Measurements from ENCODE around the gene DUS2.
"Not testable (repeated sequence)": the region's sequence is repeated elsewhere in the genome, so short reads cannot be mapped to it uniquely, and the experiment has no call there.

The DUS2 gene

GRCh38 chr16:68091380-68092261 is 68.5 kb downstream of the DUS2 start:
- DNase-seq (ENCODE audit: low spot score): no peak

DNA sequence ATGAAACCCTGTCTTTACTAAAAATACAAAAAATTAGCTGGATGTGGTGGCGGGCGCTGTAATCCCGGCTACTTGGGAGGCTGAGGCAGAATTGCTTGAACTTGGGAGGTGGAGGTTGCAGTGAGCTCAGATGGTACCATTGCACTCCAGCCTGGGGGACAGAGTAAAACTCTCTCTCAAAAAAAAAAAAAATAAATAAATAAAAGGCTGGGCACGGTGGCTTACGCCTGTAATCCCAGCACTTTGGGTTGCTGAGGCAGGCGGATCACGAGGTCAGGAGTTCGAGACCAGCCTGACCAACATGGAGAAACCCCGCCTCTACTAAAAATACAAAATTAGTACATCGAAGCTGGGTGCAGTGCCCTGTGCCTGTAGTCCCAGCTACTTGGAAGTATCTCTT is 69.2 kb downstream of the DUS2 start:
- not testable (repeated sequence) for DNase-seq (ENCODE audit: low spot score)

DNA sequence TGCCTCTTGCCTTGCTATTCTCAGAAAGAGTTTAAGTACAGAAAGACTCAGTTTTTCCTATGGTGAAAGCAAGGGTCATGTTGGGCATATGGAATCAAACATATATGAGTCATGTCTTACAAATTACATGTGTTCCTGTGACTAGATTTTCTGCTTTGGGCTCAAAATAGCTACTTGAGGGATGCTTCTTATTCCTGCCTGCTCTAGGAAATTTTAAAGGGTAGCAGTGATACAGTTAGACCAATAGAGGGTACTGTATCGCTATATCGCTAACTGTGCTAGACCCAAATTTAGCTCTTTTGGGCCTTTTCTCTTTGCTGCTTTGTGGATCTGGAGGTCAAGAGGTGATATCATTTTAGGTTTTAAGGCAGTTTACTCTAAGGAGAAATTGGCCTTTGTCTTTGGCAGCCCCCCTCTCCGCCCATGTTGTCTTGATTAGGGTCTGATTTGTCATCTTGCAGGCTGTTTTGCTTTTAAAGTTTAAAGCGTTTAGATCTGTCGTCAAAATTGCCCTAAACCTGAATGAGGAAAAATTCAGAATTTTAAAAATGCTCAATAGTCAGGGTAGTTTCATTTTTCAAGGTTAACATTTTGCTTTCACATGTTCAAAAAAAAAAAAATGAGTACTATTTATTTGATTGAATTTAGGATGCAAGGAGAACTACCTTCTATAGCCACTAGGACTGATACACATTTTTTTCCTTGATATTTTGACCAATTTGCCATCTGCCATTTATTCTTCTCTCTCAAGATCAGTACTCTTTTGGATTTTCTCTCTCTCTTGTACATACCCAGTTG is 70.9 kb downstream of the DUS2 start:
- DNase-seq (ENCODE audit: low spot score): no peak

GRCh38 chr16:68094614-68094934 is 71.5 kb downstream of the DUS2 start:
- DNase-seq (ENCODE audit: low spot score): no peak

GRCh38 chr16:68096491-68096890 is 73.4 kb downstream of the DUS2 start:
- no peak for DNase-seq (ENCODE audit: low spot score)

DNA sequence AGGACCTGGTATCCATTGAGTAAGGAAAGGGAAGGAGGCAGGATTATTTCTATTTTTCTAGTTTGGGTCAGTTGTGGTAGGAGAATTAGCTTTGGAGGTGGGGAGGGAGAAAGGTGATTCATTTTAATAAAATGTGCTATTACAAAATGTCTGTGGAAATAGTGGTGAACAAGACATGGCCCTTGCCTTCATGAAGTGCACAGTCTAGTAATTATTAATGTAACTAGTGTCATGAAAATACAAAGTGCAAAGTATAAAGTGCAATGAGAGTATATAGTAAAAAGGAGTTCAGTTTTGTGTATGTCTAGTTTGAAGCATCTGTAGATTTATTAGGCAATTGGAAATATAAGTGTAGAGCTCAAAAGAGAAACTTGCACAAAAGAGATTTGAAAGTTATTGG is 74.0 kb downstream of the DUS2 start:
- DNase-seq (ENCODE audit: low spot score): no peak

DNA sequence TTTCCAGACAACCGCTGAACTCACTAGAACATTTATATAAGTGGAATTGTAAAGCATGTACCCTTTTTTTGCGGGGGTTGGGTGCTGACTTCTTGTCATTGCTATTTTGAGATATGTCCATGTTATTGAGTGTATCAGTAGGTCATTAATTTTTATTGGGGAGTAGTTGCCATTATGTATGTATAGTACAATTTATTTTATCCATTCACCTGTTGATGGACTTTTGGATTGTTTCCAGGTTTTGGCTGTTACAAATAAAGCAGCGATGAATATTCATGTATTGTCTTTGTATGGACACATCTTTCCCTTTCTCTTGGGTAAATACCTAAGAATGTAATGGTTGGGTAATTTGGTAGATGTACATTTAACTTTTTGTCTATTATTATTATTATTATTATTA is 74.8 kb downstream of the DUS2 start:
- DNase-seq (ENCODE audit: low spot score): no peak

DNA sequence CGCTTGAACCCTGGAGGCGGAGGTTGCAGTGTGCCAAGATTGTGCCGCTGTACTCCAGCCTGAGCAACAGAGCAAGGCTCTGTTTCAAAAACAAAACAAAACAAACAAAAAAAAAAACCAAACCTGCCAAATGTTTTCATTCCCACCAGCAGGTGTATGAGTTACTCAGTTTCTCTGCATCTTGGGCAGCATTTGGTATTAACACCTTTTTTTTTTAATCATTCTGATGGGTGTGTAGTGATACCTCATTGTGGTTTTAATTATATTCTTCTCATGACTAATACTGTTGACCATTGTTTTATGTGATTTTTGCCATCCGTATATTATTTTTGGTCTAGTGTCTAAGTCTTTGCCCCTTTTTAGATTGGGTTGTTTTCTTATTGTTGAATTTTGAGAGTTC is 77.4 kb downstream of the DUS2 start:
- no peak for DNase-seq (ENCODE audit: low spot score)

DNA sequence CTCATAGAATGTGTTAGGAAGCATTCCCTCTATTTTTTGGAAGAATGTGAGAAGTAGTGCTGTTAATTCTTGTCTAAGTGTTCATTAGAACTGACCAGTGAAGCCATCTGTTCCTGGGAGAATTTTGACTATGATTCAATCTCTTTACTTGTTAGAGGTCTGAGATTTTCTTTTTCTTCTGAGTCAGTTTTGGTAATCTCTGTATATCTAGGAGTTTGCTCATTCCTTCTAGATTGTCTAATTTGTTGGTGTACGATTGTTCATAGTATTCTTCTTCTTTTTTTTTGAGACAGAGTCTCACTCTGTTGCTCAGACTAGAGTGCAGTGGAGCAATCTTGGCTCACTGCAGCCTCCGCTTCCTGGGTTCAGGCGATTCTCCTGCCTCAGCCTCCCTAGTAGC is 82.5 kb downstream of the DUS2 start:
- no peak for DNase-seq (ENCODE audit: low spot score)

DNA sequence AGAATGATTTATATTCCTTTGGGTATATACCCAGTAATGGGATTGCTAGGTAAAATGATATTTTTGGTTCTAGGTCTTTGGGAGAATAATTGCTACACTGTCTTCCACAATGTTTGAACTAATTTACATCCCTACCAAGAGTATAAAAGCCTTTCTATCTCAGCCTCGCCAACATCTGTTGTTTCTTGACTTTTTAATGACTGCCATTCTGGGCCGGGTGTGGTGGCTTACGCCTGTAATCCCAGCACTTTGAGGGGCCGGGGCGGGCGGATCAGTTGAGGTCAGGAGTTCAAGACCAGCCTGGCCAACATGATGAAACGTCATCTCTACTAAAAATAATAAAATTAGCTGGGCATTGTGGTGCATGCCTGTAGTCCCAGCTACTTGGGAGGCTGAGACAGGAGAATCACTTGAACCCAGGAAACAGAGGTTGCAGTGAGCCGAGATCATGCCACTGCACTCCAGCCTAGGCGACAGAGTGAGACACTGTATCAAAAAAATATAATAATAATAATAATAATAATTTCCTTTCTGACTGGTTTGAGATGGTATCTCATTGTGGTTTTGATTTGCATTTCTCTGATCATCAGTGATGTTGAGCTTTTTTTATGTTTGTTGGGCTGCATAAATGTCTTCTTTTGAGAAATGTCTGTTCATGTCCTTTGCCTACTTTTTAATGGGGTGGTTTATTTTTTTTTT is 84.3 kb downstream of the DUS2 start:
- not testable (repeated sequence) for DNase-seq (ENCODE audit: low spot score)

DNA sequence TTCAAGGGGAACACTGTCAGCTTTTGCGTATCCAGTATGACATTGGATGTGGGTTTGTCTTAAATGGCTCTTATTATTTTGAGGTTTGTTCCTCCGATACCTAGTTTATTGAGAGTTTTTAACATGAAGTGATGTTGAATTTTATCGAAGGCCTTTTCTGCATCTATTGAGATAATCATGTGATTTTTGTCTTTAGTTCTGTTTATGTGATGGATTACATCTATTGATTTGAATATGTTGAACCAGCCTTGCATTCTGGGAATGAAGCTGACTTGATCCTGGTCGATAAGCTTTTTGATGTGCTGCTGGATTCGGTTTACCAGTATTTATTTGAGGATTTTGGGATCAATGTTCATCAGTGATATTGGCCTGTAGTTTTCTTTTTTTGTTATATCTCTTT is 86.1 kb downstream of the DUS2 start:
- not testable (repeated sequence) for DNase-seq (ENCODE audit: low spot score)

DNA sequence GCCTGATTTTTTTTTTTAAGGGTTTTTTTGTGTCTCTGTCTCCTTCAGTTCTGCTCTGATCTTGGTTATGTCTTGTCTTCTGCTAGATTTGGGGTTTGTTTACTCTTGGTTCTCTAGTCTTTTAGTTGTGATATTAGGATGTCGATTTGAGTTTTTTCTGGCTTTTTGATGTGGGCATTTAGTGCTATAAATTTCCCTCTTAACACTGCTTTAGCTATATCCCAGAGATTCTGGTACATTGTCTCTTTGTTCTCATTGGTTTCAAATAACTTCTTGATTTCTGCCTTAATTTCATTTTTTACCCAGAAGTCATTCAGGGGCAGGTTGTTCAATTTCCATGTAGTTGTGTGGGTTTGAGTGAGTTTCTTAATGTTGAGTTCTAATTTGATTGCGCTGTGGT is 87.5 kb downstream of the DUS2 start:
- not testable (repeated sequence) for DNase-seq (ENCODE audit: low spot score)

DNA sequence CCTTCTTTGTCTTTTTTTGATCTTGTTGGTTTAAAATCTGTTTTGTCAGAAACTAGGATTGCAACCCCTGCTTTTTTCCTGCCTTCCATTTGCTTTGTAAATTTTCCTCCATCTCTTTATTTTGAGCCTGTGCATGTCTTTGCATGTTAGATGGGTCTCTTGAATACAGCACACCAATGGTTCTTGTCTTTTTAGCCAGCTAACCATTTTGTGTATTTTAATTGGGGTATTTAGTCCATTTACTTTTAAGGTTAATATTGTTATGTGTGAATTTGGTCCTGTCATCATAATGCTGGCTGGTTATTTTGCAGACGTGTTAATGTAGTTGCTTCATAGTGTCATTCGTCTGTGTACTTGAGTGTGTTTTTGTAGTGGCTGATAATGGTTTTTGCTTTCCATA is 88.3 kb downstream of the DUS2 start:
- DNase-seq (ENCODE audit: low spot score): no peak

DNA sequence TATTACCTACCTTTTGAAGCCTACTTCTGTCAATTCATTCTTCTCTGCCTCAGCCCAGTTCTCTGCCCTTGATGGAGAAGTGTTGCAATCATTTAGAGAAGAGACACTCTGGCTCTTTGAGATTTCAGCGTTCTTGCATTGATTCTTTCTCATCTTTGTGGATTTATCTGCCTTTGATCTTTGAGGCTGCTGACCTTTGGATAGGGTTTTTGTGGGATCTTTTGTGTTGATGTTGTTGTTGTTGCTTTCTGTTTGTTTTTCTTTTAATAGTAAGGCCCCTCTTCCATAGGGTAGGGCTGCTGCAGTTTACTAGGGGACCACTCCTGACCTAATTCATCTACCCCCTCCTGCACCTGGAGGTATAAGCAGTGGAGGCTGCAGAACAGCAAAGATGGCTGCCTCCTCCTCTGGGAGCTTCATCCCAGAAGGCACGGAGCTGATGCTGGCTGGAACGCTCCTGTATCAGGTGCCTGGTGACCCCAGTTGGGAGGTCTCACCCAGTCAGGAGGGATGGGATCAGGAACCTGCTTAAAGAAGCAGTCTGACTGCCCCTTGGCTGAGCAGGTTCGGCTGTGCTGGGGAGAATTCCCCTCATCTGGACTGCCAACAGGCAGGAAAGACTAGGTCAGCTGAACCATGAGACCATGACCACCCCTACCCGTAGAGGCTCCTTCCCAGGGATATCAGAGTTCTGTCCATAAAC is 90.1 kb downstream of the DUS2 start:
- DNase-seq (ENCODE audit: low spot score): no peak

- no peak for DNase-seq (ENCODE audit: low spot score)
Measured at GRCh38 chr16:68113765-68114240, 90.7 kb downstream of the DUS2 start.

DNA sequence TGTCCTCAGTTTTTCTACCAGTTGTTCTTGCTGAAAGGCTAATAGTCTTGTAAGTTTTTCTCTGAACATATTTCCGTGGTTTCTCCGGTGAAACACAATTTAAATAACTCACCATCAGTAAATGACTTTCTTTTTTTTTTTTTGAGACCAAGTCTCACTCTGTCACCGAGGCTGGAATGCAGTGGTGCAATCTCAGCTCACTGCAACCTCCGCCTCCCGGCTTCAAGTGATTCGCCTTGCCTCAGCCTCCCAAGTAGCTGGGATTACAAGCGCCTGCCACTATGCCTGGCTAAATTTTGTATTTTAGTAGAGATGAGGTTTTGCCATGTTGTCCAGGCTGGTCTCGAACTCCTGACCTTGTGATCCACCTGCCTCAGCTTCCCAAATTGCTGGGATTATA is 91.9 kb downstream of the DUS2 start:
- not testable (repeated sequence) for DNase-seq (ENCODE audit: low spot score)

- DNase-seq (ENCODE audit: low spot score): no peak
Measured at GRCh38 chr16:68115851-68116250, 92.8 kb downstream of the DUS2 start.

DNA sequence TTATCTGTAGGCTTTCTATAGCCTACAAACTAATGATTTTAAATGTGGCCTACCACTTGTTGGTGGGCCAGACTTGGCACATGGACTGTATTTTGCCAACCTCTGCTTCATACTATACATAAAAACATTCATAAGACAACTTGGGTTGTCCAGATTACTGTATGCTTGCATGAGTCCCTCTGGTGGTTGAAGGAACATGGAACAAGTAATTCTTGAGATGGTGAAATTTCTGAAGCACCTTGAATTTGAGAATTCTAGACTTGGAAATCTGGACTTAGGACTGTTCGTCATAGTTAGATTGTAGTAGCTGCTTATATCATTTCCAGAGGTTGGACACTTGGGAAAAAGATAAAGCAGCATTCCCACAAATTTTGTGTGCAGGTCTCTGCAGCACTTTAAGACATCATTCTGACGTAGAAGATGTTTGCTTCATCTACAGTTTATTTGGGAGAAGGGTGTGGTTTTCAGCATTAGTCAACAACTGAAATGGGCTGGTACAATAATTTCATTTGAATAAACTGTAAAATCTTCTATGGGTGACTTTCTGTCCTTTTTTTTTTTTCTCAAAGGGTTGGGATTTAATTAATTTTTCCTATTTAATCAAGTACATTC is 93.3 kb downstream of the DUS2 start:
- DNase-seq (ENCODE audit: low spot score): no peak

DNA sequence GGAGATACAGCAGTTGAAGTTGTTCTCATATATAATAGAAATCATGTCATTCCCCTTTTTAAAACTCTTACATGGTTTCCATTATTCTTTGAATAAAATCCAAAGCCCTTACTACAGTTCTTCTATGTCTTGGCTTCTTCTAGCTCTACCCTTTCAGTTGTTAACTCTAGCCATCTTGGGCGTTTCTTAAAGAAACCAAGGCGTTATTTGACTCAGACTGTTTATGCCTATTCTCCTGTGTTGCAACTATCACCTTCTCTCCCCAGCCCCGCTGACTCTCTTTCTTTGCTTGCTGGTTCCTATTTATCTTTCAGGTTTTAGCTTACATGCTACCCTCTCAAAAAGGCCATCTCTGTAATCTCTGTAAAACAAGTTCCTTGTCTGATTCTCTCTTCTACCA is 94.8 kb downstream of the DUS2 start:
- no peak for DNase-seq (ENCODE audit: low spot score)

GRCh38 chr16:68118954-68119353 is 95.9 kb downstream of the DUS2 start:
- not testable (repeated sequence) for DNase-seq (ENCODE audit: low spot score)

DNA sequence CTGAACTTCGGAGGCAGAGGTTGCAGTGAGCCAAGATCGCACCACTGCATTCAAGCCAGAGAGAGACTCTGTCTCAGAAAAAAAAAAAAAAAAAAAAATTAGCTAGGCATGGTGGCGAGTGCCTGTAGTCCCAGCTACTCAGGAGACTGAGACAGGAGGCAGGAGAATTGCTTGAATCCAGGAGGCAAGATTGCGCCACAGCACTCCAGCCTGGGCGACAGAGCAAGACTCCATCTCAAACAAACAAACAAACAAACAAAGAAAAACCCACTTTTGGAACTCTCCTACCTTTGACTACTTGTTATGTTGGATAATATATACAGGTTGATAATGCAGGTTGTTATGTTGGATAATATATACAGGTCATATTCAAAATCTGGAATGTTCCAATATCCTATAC is 97.4 kb downstream of the DUS2 start:
- DNase-seq (ENCODE audit: low spot score): not testable (repeated sequence)

- no peak for DNase-seq (ENCODE audit: low spot score)
Measured at GRCh38 chr16:68126395-68126794, 103.3 kb downstream of the DUS2 start.
